Hepatic stellate cell (primary cell): ENCODE results near the gene HDGFL1.

Source experiments
- DNase-seq: peaks from one replicate; pipeline ENCODE4 v3.0.0; 2011; ENCODE audit warnings: low spot score

HDGFL1 gene

GRCh38 chr6:22590423-22590822, 21.1 kb downstream of the HDGFL1 start:
- no peak for DNase-seq

DNA sequence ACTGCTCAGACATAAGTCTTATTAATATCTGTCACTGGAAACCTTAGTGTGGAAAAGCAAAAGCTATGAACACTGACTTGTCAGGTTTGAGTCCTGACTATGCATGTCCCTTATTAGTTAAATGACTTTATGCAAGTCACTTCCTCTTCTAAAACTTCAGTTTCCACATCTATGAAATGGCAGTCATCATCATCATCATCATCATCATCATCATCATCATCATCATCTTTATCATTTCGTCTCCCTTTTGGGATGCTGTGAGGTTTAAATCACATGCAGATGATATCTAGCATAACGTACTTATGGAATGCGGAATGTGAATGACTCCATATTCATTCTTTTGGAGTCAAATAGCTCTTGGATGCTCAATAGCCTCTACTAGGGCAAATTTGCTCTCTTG, 24.5 kb downstream of the HDGFL1 start:
- DNase-seq = no peak

DNA sequence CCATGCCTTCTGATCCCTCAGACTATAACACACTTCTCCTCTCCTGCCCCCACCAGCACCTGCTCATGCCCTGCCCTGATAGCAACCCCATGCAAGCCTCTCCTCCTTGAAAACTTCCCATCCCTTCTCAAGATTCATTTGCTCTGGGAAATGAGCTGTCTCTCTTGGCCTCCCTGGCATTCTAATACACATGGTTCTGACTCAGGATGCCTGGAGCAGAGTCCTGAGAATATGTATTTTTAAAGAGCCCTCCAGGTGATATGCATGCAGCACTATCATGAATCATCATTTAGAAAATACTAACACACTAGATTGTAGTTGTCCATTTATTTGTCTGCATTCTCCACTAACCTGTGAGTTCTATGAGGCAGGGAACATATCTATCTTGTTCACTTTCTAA, 26.6 kb downstream of the HDGFL1 start:
- DNase-seq = no peak

GRCh38 chr6:22598339-22598738, 29.0 kb downstream of the HDGFL1 start:
- DNase-seq = no peak

DNA sequence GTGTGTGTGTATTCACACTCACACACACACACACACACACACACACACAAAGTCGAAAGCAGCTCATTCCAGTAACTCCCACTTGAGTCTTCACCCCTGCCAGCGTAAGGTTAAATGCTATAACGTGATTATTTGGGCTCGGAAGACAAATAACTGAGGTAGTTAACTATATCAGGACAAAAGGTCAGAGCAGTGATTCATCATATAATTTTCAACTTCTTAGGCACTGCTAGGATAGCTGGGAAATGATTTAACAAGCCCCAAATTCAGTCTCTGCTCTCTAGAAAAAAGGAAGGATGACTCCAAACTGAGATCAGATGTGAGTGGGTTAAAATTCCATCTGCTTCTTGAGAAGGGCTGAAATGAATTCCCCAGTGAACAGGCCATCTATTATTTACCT, 30.7 kb downstream of the HDGFL1 start:
- DNase-seq = no peak

DNA sequence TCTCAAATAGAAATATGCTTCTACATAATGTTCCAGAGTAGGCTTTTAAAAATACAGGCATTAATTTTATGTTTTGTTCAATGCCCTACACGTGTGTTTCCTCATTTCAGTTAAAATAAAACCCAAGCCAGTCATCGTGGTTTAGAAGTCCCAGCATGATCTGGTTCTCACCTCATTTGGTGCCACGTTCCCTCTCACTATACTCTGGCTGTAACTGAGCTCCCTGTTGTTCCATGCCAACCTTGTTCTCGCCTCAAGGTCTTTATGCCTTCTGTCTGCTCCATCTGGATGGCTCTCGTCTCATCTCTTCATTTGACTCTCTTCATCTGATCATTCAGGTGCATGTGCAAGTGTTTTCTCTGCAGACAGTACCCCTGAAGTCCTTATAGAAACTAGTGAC, 32.6 kb downstream of the HDGFL1 start:
- DNase-seq = no peak

- DNase-seq = no peak
These were observed 36.4 kb downstream of the HDGFL1 start for GRCh38 chr6:22605736-22606135.

DNA sequence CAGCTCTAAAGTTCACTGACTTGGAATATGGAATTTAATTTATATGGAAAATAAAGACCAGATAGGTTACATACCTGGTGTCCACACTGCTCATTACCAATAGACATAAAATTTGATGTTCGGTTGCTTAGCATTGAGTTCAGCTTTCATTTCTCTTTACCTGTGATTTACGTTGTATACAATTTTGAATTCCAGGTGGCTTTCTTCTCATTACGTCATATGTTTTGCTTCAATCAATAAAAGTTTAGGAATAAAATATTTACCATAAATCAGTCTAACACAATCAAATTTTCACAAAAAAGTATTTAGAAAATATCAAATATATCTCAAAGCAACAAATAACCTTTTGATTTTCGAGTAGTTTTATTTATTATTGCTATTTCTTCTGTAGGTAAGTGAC, 40.8 kb downstream of the HDGFL1 start:
- DNase-seq = no peak

GRCh38 chr6:22612236-22612635, 42.9 kb downstream of the HDGFL1 start:
- no peak for DNase-seq

GRCh38 chr6:22613051-22613450, 43.7 kb downstream of the HDGFL1 start:
- DNase-seq = no peak

- DNase-seq = peak; percentile 36
These were observed 44.3 kb downstream of the HDGFL1 start for GRCh38 chr6:22613695-22614094.

DNA sequence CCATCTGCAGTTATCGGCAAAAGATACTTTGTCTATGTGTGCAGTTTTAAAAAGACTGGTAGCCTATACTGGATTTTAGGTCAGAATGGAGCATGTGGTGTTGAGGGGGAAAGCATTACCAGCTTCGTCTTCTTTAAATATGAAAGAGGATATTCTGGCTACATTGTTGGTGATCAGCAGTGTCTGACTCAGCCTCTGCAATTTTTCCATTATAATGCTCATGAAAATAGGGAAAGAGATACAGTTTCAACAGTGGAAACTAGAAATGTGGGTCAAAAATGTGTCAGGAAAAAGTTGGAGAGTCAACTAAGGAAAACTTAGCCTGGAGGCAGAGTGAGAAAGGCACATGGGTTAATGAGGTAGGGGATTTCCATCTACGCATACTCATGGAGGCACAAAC, 45.2 kb downstream of the HDGFL1 start:
- DNase-seq = no peak

DNA sequence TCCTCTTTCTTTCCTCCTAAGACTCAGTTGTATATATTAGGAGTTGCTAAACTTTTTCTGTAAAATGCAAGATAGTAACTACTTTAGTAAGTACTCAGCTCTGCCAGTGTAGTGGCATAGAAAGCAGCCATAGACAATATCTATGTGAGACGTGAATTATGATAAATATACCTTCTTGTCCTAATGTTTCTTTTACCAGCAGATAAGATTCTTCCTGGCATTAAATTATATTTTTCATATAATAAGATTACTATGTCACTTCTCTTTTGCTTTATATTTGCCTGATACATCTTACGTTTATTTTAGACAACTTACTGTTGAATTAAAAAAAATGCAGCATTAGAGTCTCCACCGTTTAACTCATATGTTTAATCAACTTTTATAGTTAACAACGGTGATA, 51.7 kb downstream of the HDGFL1 start:
- DNase-seq = no peak
